Breast epithelium (tissue), 3 donors: ENCODE measurements around the gene INO80E.

ENCODE experiments used
- POLR2A ChIP-seq: fragments of 450-650 bp; IDR thresholded peaks from one replicate; pipeline ENCODE4 v1.6.1; 2016; ENCODE audit warnings: antibody characterized with exemption, mild to moderate bottlenecking, moderate library complexity
- TF ChIP-seq, protein P1 (sequence below), 3 donors: fragments of 450-650 bp; IDR thresholded peaks; one replicate each; pipeline ENCODE4 v1.5.1; 2016 to 2017; ENCODE audit warnings: antibody characterized with exemption in 3 of 3, mild to moderate bottlenecking in 3 of 3, moderate library complexity in 3 of 3

DNA sequence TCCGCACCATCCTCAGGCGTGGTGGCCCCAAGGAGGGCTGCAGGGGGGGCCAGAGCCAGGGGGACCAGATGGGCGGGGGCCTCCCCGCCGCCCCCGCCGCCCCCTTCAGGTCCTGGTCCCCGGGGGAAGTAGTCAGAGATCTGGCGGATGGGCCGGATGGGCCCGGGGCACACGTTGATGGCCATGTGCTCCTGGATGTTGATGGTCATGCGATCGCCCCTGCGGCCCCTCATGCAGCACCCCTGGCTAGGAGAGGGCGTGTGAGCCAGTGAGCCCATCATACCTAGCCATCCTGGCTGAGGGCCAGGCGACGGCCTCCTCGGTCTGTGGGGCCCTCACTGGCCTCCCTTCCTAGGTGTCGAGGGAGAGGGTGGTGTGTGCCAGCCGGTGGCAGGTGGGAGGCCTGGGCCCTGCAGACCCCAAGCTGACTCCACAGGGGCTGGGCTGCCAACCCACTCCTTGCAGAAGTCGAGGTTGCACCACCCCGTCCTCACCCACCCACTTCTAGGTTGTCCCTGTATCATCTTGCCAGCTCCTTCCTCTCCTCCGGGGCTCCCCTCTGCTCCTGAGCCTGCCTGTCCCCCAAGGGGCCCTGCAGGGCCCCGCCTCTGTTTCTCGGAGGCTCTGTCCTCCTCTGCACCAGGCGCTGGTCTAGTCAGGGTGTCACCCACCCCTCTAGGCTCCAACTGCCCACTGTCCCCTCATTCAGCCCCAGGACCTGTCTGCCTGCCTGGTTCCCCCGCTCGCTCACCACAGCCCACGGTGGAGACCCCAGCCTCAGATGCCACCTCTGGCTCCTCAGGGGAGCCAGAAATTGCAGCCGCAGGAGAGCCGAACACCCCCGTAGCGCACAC is 14.2 kb downstream of the INO80E start:
- TF ChIP-seq, protein P1, sequence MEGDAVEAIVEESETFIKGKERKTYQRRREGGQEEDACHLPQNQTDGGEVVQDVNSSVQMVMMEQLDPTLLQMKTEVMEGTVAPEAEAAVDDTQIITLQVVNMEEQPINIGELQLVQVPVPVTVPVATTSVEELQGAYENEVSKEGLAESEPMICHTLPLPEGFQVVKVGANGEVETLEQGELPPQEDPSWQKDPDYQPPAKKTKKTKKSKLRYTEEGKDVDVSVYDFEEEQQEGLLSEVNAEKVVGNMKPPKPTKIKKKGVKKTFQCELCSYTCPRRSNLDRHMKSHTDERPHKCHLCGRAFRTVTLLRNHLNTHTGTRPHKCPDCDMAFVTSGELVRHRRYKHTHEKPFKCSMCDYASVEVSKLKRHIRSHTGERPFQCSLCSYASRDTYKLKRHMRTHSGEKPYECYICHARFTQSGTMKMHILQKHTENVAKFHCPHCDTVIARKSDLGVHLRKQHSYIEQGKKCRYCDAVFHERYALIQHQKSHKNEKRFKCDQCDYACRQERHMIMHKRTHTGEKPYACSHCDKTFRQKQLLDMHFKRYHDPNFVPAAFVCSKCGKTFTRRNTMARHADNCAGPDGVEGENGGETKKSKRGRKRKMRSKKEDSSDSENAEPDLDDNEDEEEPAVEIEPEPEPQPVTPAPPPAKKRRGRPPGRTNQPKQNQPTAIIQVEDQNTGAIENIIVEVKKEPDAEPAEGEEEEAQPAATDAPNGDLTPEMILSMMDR (IDR thresholded peaks at IDR 0.05): no peak
- no peak for TF ChIP-seq POLR2A
